GM12878 (cell line): ENCODE results near the gene CAV1. TPM values are rescaled to one million over a fixed set of nuclear protein-coding genes. Genes with fewer than 3 reads are reported as not detected.

Experiments used
- ATAC-seq: fragments of 200-7000 bp; cut with Tn5 transposase; 3 replicates; pipeline ENCODE4 v1.9.1; 2020; ENCODE audit warnings: mild to moderate bottlenecking, moderate library complexity
- BruUV-seq: library from RNA; stranded (reverse); fragments of 400-500 nt; replicated peaks from 2 replicates; lab custom pipeline; 2021; lab: Mats Ljungman, UMichigan
- CTCF ChIA-PET: fragments of 300-600 bp; sonication (Branson Sonifier 250); formaldehyde crosslinking; extraction: SDS; loops from one replicate; lab custom pipeline; 2021; ENCODE audit warnings: inconsistent platforms; lab: Yijun Ruan, JAX
- POLR2A ChIA-PET: fragments of 350-600 bp; formaldehyde crosslinking; extraction: SDS; loops from one replicate; lab custom pipeline; 2021; ENCODE audit warnings: inconsistent platforms; lab: Charles Lee
- RAD21 ChIA-PET: fragments of 300-600 bp; sonication (Branson Sonifier 250); formaldehyde crosslinking; loops from one replicate; lab custom pipeline; 2023; ENCODE audit warnings: antibody characterized with exemption; ENCODE audit not compliant: unreplicated experiment; lab: Charles Lee
- SMC1A ChIA-PET: fragments of 300-600 bp; sonication (Branson Sonifier 250); formaldehyde crosslinking; loops from one replicate; lab custom pipeline; 2023; ENCODE audit not compliant: unreplicated experiment, uncharacterized antibody; lab: Charles Lee
- DNase-seq: peaks from one replicate; pipeline ENCODE4 v3.0.0-alpha.2; 2011; ENCODE audit warnings: low read depth, low spot score
- FAIRE-seq: peaks from 3 replicates; lab custom pipeline; 2011; peaks lifted over from hg19 to GRCh38; lab: Jason Lieb, UNC
- H2AFZ ChIP-seq: 2 replicates; pipeline ENCODE4 v1.6.0; 2011; ENCODE audit warnings: low read depth, low read length, control low read depth; ENCODE audit not compliant: control insufficient read depth
- H3K27ac ChIP-seq: 2 replicates; pipeline ENCODE4 v1.5.1; 2011; ENCODE audit warnings: control low read depth; ENCODE audit not compliant: control insufficient read depth, insufficient read depth
- H3K27me3 ChIP-seq, 2 experiments: replicated peaks in 1 of 2; 2 replicates each; pipeline versions ENCODE4 v1.6.0 to v1.6.1; 2011; ENCODE audit warnings: low read length in 1 of 2; ENCODE audit not compliant: control insufficient read depth in 2 of 2, insufficient read depth in 2 of 2
- H3K36me3 ChIP-seq, 2 experiments: 2 replicates each; pipeline ENCODE4 v1.5.1; 2011; ENCODE audit warnings: low read length in 1 of 2; ENCODE audit not compliant: control insufficient read depth in 2 of 2, insufficient read depth in 2 of 2
- H3K4me1 ChIP-seq: 2 replicates; pipeline ENCODE4 v1.6.1; 2011; ENCODE audit warnings: mild to moderate bottlenecking, low read length, moderate library complexity, mixed read lengths; ENCODE audit not compliant: control insufficient read depth, insufficient read depth
- H3K4me2 ChIP-seq: 2 replicates; pipeline ENCODE4 v1.6.0; 2011; ENCODE audit warnings: control low read depth; ENCODE audit not compliant: control insufficient read depth, insufficient read depth
- H3K4me3 ChIP-seq: fragments of 200-600 bp; sonication (generic); 2 replicates; pipeline ENCODE4 v1.5.1; 2016
- H3K79me2 ChIP-seq: 2 replicates; pipeline ENCODE4 v1.6.0; 2011; ENCODE audit warnings: low read length; ENCODE audit not compliant: control insufficient read depth, insufficient read depth
- H3K9ac ChIP-seq: 2 replicates; pipeline ENCODE4 v1.8.0; 2011; ENCODE audit warnings: low read length, control low read depth, mixed read lengths; ENCODE audit not compliant: control insufficient read depth, insufficient read depth
- H3K9me3 ChIP-seq: replicated peaks from 3 replicates; pipeline ENCODE4 v1.5.1; 2011; ENCODE audit warnings: mild to moderate bottlenecking, low read length; ENCODE audit not compliant: control insufficient read depth, insufficient read depth
- H4K20me1 ChIP-seq: 2 replicates; pipeline ENCODE4 v1.6.0; 2011; ENCODE audit not compliant: control insufficient read depth, insufficient read depth
- BACH1 ChIP-seq: fragments of 450-650 bp; IDR thresholded peaks from 2 replicates; pipeline ENCODE4 v1.6.1; 2017; ENCODE audit warnings: mild to moderate bottlenecking, borderline replicate concordance
- CBFB ChIP-seq: IDR thresholded peaks from 2 replicates; pipeline ENCODE4 v1.6.1; 2016; ENCODE audit warnings: antibody characterized with exemption, low read depth
- MYC ChIP-seq: IDR thresholded peaks from 2 replicates; pipeline ENCODE4 v1.6.1; 2011; ENCODE audit warnings: mild to moderate bottlenecking, low read length, moderate library complexity, inconsistent platforms; ENCODE audit not compliant: insufficient read depth, insufficient replicate concordance, insufficient read length, severe bottlenecking
- SREBF2 ChIP-seq: IDR thresholded peaks from 2 replicates; pipeline ENCODE4 v1.6.1; 2012; ENCODE audit warnings: mild to moderate bottlenecking, low read length
- WGBS: methylation state at CpG from one replicate; pipeline ENCODE4 v1.1.6; 2016; ENCODE audit warnings: low lambda C conversion rate; ENCODE audit not compliant: insufficient replicate concordance, insufficient coverage; ENCODE audit errors: missing lambda C conversion rate; 5-methylcytosine and 5-hydroxymethylcytosine counted together
- in situ Hi-C: fragments of 300-500 bp; cut with MboI; formaldehyde crosslinking; loops from 9 replicates; pipeline ENCODE4 v1.14.3; 2018; ENCODE audit warnings: mixed read lengths
- intact Hi-C: fragments of 100-400 bp; cut with micrococcal nuclease; formaldehyde crosslinking; loops from one replicate; pipeline ENCODE4 v1.14.2; 2022; ENCODE audit not compliant: unreplicated experiment
- polyA plus RNA-seq, 11 experiments: library from polyadenylated mRNA; depleted of rRNA in 4 of 11; unstranded in 6 of 11; stranded (reverse) in 5 of 11; fragments of >200 nt; fragmentation: Nextera tagmentation in 4 of 11; fragmentation: Illumina TruSeq in 1 of 11; extraction: Ambion mirVana in 4 of 11; extraction: Trizol in 1 of 11; gene quantifications; 1 replicate in 1 of 11; 2 replicates in 10 of 11; pipeline versions ENCODE4 v1.2.1 to v1.2.3, GENCODE V29; 2011 to 2016; ENCODE audit warnings: inconsistent platforms in 2 of 11, missing spikeins in 2 of 11, low read depth in 1 of 11
- total RNA-seq, 4 experiments: library from RNA; depleted of rRNA in 3 of 4; stranded (reverse); fragments of >200 nt in 3 of 4; fragmentation: Illumina TruSeq in 1 of 4; extraction: Trizol in 1 of 4; gene quantifications; 2 replicates each; pipeline versions ENCODE4 v1.2.1 to v1.2.3, GENCODE V29; 2013 to 2021
- TF ChIP-seq, protein P1 (sequence below): fragments of 450-650 bp; conservative IDR thresholded peaks from 2 replicates; pipeline ENCODE4 v1.6.1; 2017; ENCODE audit warnings: mild to moderate bottlenecking, moderate library complexity
- TF ChIP-seq, protein P2 (sequence below): fragments of 450-650 bp; IDR thresholded peaks from 2 replicates; pipeline ENCODE4 v1.6.1; 2016; ENCODE audit warnings: mild to moderate bottlenecking, moderate library complexity, borderline replicate concordance

The CAV1 gene
- total and polyA plus RNA-seq, 10 of the 15 experiments (the other 5 are each of a cell fraction or from before 2014, with no cell fraction given): 0.45 to 26.5 (median 2.0) TPM

DNA sequence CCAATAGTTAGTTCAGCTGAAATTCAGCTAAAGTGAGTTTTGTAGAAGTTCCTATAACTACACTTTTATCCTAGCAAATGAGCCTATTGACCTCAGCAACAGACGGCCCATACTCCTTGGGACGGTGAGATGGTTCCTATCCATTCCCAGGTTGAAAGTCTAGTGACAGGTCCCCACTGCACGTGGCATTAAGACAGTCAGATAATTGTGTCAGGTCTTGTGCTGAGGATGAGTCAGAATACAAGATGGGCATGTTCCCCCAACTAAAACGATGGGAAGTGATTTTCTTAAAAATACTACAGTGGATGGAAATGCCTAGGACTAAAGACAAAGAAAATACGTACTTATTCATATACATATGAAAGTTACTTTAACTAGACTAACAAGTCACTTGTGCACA is 2.1 kb downstream of the CAV1 start:
- Histone ChIP-seq H3K27ac (no peak overlapping the region), H3K36me3 (no peaks in the 10 kb centered on the region), H3K4me2 (peak overlapping the region; percentile 99), H3K4me1 (peaks cover 26% of the 10 kb centered on the region), H3K27me3 (0 out of 4 replicates have a peak, but pooled peaks cover 0 to 3% of the 10 kb centered on the region in 2 experiments), H4K20me1 (no peaks in the 10 kb centered on the region), H2AFZ (peak overlapping the region; percentile 77; the same call in 1 of the 2 replicates), H3K79me2 (no peaks in the 10 kb centered on the region), H3K9me3 (no peaks in the 10 kb centered on the region), H3K9ac (no peak overlapping the region), H3K4me3 (peak overlapping the region; percentile 69)
- no TSS peak for BruUV-seq
- WGBS: 67% methylated on average over 5 of the region's 5 CpGs
- ChIA-PET SMC1A (interaction anchor here (1.1 to 2.7 kb wide), 9 partner anchors 11 to 268 kb away, joined by 3 to 16 read pairs (median 7); no protein-coding TSS in a partner anchor), POLR2A (interaction anchor here (0.6 kb wide), 1 partner anchor 51 kb away, joined by 4 read pairs; no protein-coding TSS in a partner anchor), RAD21 (interaction anchor here (0.9 to 3.1 kb wide), 8 partner anchors 11 to 346 kb away, joined by 3 to 20 read pairs (median 8); no protein-coding TSS in a partner anchor), CTCF (interaction anchor here (0.6 to 3.1 kb wide), 19 partner anchors 9 to 375 kb away, joined by 3 to 29 read pairs (median 6); no protein-coding TSS in a partner anchor)
- ATAC-seq: no peak
- no peak for DNase-seq
- no peak for TF ChIP-seq MYC
- no peak for TF ChIP-seq CBFB
- TF ChIP-seq, protein P1, sequence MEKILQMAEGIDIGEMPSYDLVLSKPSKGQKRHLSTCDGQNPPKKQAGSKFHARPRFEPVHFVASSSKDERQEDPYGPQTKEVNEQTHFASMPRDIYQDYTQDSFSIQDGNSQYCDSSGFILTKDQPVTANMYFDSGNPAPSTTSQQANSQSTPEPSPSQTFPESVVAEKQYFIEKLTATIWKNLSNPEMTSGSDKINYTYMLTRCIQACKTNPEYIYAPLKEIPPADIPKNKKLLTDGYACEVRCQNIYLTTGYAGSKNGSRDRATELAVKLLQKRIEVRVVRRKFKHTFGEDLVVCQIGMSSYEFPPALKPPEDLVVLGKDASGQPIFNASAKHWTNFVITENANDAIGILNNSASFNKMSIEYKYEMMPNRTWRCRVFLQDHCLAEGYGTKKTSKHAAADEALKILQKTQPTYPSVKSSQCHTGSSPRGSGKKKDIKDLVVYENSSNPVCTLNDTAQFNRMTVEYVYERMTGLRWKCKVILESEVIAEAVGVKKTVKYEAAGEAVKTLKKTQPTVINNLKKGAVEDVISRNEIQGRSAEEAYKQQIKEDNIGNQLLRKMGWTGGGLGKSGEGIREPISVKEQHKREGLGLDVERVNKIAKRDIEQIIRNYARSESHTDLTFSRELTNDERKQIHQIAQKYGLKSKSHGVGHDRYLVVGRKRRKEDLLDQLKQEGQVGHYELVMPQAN: no peak
- TF ChIP-seq, protein P2, sequence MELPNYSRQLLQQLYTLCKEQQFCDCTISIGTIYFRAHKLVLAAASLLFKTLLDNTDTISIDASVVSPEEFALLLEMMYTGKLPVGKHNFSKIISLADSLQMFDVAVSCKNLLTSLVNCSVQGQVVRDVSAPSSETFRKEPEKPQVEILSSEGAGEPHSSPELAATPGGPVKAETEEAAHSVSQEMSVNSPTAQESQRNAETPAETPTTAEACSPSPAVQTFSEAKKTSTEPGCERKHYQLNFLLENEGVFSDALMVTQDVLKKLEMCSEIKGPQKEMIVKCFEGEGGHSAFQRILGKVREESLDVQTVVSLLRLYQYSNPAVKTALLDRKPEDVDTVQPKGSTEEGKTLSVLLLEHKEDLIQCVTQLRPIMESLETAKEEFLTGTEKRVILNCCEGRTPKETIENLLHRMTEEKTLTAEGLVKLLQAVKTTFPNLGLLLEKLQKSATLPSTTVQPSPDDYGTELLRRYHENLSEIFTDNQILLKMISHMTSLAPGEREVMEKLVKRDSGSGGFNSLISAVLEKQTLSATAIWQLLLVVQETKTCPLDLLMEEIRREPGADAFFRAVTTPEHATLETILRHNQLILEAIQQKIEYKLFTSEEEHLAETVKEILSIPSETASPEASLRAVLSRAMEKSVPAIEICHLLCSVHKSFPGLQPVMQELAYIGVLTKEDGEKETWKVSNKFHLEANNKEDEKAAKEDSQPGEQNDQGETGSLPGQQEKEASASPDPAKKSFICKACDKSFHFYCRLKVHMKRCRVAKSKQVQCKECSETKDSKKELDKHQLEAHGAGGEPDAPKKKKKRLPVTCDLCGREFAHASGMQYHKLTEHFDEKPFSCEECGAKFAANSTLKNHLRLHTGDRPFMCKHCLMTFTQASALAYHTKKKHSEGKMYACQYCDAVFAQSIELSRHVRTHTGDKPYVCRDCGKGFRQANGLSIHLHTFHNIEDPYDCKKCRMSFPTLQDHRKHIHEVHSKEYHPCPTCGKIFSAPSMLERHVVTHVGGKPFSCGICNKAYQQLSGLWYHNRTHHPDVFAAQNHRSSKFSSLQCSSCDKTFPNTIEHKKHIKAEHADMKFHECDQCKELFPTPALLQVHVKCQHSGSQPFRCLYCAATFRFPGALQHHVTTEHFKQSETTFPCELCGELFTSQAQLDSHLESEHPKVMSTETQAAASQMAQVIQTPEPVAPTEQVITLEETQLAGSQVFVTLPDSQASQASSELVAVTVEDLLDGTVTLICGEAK: no peak
- TF ChIP-seq BACH1: no peak
- TF ChIP-seq SREBF2: no peak
- intact Hi-C loops: loop anchor here (1.0 to 5.0 kb wide), 3 partner anchors 61 to 355 kb away; no protein-coding TSS in a partner anchor
- FAIRE-seq: no peak
- in situ Hi-C loops: no loop called here
